GM21528 (cell line): Measurements from ENCODE around the gene NR3C2.

Experiments
- ATAC-seq: cut with Tn5 transposase; IDR thresholded peaks from one replicate; pipeline ENCODE4 v1.9.1; 2021; ENCODE audit warnings: mild to moderate bottlenecking, moderate library complexity; ENCODE audit not compliant: unreplicated experiment, low FRiP score

The NR3C2 gene

DNA sequence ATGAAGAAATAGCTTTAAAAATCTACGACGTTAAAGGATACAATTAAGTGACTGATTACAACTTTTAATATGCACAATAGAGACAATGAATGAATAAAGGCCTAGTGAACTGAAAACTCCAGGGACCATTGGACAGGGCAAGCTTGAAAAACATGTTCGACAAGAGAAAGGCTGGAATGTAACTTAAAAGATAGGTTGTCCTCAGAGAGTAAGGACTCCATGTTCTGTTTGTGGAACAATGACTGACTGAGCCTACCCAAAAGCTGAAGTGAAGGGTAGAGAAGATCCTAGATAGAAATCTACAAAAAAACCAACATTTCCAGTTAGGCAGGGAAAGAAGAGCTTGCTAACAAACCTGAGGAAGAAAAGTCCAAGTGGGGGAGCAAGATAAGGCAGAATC lies 173.4 kb downstream of the NR3C2 start:
- ATAC-seq: no peak

DNA sequence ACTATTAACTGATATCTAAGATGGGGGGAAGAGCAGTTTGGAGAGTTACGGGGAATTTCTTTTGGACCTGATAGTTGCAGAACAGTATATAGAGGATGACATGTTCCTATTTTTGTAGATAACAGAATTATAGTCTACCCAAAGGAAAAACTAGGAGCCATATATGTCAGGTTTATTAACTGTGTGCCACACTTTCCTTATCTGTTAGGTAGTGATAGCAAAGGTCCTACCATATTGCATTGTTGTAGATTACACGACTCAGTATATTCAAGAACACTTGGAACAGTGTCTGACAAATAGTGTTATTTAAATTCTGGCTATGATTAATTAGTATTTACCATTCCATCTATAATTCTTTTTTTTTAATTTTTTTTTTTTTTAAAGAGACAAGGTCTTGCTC lies 175.3 kb downstream of the NR3C2 start:
- no peak for ATAC-seq

DNA sequence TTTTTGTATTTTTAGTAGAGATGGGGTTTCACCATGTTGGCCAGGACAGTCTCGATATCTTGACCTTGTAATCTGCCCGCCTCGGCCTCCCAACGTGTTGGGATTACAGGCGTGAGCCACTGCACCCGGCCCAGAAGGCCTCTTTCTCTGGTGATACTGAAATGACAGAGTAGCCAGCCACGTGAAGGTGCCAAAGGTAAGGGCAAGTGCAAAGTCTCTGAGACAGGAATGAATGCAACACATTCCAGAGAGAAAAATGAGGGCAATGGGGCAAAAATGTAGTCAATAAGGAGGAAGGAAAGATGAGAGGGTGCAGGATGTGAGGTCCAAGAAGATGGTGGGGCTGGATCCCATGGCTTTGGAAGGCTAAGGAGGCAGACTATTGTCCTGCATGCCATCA lies 176.0 kb downstream of the NR3C2 start:
- ATAC-seq: no peak

DNA sequence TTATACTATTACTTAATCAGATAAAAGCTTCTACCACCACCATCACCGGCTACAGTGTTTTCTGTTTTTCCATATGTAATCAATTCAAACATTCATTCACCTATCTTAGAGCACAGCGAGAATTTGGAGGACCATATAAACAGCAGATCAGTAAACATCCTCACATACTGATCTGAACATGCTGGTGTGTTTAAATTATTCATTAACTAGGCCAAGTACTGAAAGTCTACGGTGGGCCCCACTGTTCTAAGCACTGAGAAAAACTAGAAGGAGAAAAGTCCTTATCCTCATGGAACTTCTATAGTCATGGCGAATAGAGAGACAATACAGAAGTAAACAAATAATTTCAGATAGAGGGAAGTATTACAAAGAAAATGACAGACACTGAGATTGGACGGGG lies 176.6 kb downstream of the NR3C2 start:
- ATAC-seq: no peak

DNA sequence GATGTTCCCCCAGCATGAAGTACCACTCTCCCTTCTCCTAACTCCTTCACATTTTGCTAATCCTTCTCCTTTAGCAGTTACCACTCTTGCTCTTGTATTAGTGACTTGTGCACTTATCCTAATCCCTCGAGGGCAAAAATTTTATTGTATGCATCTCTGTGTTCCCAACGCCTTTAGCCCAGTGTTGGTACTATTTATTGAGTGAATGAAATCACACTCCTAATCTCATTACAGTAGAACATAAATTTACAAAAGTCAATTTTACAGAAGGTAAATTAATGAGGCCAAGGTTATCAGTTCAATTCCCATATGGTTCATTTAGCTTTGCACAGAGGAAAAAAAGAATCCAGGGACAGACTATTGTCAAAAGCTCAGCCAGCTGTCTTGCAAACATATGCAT lies 178.4 kb downstream of the NR3C2 start:
- ATAC-seq: no peak

DNA sequence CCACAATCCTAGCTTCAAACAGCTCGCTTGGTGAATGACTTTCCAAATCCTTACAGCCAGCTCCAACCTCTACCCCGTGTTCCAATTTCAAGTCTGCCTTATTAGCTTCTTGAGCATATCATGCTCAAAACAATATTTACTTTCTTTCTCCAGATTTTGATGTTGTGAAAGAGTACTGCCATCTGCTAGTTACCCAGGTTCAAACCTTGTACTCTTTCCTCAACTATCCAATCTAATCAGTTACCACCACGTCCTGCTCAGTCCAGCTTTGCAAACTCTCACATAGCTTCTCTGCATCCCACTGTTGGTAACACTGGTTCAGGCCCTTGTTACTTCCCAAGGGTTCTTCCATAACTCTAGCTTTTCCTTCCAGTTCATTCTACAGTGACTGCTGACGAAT lies 179.1 kb downstream of the NR3C2 start:
- ATAC-seq: no peak

DNA sequence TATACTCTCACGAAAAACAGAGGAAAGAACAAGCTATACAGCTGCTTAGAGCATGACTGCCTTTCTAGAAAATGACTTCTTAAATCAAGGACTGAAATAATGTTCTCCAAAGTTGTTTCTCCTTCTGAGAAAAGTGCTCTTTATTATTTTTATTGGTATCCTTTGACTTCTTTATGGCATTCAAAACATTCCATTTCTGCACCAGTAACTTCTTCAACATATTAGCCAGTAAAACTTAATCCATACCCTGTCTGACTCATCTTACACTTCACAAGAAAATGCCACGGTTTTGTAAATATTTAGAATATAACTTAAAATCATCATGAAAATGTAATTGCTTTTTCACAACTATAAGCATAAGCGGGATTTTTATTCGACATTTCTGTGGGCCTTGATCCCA lies 180.4 kb downstream of the NR3C2 start:
- no peak for ATAC-seq

DNA sequence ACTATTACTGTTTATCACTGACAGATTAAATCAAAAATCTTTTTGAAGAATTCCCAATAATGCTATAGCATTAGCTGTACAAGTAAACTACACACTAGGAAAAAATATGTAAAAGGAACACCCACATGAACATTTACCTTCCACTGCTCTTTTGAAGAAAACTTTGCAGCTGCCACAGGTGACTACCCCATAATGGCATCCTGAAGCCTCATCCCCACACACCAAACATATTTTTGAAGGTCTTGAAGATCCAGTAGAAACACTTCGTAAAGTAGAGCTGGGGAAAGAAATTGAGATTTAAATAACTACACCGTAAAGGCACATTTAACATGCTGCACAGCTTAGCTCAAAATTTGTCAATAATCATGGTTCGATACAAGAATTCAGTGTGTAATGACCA lies 182.4 kb downstream of the NR3C2 start:
- ATAC-seq: no peak

DNA sequence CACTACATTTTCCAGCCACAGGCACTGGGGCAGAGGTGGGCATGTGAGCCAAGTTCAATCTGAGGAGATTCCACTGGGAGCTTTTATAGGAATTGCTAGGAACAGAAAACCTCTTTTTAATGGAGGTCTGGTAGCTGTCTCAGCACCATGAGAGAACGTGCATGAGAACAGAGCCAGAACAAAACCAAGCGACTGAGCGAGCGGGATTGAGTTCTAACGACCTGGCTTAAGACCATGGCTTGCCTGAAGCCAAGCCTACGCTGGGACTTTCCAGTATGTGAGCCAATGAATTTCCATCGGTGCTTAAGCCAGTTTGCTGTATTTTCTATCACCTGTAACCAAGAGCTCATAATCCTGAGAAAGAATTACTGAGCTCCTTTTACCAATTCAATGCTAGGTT lies 183.7 kb downstream of the NR3C2 start:
- ATAC-seq: no peak

DNA sequence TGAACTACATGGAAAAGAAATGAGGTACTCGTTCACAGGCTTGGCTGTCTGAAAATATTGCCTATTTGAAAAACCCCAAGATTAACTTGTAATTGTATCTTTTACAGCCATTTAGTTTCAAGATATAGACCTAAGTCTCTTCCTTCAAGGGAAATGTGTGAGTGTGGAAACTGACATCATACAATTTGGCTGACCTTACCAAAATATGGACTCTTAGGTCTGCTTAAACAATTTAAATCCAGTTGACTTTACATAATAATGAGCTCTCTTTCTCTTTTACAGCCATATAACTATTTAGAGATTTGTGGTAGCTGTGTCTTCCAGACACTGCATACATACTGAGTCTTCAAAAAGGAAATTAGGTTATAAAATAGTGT lies 186.9 kb downstream of the NR3C2 start:
- no peak for ATAC-seq

DNA sequence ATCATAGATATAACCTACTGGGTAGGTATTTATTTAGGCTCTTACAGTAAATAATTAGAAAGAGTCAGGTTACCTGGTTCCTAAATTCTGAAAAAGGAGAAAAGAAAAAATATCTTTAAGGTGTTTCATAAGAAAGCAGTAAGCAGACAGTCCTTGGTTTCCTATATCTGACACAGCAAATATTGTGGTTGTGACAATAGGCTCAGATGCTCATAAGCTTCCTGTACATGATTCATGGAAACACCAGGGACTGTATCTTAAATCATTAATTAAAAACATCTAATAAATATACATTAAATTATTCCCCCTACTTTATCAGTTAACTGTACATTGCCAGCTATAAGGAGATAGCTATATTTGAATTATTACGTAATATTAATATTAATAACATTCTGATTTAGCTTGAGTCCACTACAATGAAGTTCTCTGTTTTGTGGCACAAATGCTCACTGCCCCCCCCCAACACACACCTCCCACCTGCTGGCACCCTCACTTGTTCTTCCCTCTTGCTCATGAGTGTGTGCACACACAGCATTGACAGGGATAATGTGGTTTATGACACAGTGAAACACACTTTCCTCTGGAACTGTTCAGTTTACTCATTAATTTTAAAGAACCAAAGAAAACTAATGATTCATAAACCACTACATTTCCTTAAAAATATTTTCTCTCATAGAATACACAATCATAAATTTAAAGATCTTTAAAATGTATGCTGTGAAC lies 187.4 kb downstream of the NR3C2 start:
- ATAC-seq: no peak

DNA sequence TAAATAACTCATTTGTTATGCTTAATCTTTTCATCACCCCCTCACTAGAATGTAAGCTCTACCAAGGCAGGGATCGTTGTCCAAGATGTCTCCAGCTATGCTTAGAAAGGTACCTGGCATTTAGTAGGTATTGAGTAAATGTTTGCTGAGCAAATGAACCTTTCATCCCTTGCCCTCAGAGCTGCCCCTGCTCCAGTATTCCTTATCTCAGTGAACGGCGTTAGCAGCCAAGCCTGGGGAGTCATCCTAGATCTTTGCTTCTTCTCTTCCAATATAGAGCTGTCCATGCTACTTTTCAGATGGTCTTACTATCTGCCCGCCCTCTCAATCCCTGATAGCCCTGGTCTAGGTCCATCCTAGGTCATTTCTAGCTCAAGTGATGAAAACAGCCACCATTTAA lies 188.4 kb downstream of the NR3C2 start:
- no peak for ATAC-seq

DNA sequence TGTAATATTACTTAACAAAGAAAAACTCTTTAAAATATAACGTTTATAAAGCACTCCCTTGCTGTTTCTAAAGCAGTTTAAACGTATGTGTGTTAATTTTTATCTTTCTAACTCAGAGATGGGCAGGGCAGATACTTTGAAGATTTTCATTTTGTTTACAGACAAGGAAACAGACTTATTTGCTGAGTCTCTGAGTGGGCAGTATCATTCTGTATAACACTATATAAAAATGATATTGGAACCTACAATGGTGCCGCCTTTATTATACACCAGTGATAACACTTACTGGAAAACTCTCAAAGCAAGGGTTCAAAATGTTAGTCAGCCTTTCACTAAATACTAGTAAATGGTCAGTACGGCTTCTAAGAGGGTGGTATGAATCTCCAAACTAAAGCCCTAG lies 193.4 kb downstream of the NR3C2 start:
- ATAC-seq: no peak

DNA sequence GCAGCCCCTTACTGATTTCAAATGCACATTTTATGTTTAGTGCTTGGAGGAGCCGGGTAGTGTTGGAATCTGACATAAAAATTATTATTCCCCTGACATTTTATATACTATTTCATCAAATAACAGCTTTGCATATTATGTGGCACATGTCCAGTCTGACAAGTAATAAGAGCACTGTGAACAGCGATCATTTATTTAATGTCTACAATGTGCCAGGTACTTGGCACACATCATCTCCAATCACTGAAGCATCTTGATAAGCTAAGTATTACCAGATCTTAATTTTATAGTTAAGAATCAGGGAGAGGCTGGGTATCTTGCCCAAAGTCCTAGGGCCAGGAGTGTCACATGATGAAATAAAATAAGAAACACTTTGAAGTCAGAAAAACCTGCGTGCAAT lies 197.2 kb downstream of the NR3C2 start:
- ATAC-seq: no peak

DNA sequence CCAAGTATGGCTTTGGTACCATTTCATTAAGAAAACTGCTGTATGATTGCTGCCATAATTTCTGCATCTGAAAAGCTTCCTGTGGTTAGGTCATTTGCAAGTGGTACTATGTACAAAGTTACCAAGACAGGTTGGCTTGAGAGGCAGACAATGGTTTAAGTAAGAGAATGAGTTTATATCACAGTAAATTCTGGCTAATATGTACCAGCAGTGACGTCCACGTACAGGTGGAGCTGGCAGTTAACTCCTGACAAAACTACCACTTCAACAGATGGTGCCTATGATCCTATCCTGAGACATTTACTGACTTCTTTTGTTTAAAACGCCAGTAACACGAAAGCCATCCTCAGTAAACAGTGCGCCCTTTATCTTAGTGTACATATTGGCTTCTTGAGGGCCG lies 198.4 kb downstream of the NR3C2 start:
- ATAC-seq: no peak

DNA sequence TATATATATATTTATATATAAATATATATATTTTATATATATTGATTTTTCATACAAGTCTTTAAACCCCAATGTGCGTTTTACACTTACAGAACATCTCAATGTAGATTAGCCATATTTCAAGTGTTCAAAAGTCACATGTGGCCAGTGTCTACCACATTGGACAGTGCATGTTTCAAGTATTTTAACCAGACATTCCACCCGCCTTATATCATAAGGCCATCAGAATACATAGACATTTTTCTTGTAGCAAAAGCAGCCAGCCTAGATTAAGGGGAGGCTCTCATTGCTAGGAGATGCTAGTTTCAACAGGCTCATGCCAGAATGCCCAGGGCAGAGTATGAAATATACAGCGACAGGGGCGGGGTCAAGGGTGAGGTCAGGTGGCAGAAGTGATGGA lies 202.0 kb downstream of the NR3C2 start:
- ATAC-seq: no peak

DNA sequence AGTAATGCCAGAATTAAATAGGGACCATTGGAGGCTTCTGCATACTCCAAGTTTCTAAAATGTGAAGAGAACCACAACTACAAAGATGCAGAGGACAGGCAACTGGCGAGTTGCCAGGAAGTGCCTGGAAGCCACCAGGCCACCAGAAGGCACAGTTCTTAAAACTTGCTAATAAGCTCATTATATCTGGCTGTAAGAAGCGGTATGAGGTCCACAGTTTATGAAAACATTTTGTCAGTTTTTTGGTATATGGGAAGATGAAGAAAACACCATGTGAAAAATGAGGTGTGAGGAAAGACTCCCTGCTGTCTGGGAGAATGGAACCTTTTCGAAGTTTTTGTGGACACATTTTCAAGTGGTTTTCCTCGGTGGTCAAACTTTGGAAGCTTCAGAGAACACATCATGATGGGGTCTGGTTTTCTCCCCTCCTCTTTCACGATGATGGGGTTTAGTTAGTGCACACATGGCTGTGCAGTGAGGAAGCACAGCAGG lies 202.7 kb downstream of the NR3C2 start:
- no peak for ATAC-seq

DNA sequence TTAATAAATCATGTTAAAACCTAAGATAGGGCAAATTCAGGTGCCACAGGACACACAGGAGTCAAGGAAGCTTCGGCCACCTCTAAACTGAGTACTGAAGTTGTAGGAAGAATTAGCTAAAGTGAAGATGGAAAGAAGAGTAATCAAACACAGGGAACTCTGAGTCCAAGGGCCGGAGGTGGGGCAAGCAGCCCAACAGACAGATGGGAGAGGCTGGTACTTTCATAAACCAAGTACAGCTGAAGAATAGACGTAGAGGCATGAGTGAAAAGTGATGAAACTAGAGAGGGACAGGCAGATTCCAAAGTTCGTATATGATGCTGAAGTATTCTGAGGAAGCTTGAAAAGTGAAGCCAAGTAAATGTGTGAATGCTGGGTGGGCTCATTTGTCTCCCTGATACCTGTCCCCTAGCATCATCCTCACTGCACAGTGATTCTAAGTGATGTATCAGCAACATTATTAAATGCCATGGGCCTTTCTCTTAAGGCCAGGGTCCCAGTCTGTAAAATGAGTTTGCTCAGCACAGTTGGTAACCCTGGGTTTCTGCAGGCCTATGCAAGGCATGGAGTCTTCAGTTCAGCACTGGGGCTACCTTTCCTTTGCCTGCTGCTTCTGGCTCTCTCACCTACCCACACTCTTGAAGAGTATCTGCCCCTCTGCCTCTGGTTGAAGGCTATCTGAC lies 203.3 kb downstream of the NR3C2 start:
- no peak for ATAC-seq

DNA sequence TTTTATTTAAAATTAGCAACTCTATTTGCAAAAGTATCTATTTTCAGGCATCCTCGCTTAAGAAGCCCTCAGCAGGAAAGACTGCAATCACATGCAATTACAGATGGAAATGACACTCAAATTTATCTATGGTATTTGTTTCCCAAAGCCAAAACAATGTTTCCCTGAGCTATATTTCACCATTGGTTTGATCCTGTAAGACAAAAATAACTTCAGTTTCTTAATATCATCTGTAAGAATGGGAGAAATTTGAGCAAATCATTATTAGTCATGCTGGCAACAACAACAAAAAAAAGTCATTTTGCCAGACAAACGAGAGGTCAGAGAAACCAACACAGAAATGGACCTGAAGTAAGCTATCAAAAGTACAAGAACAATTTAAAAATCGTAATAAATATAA lies 204.1 kb downstream of the NR3C2 start:
- no peak for ATAC-seq

DNA sequence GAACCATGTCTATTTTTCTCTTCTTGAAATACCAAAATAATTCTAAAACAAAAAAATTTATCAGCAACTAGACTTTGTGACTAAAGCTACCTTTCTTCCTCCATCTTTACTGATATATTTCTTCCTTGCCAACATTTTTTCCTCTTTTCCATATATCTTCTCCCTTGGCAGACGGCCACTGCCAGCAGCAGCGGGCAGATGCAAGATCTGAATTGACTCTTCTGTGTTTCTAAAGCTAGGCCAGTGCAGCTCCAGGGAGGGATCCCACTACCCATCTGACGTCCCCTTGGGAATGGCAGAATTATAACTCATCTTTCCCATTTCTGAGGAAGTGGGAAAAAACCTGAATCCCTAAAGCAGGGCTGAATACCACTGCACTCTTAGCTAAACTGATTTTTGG lies 206.4 kb downstream of the NR3C2 start:
- no peak for ATAC-seq

DNA sequence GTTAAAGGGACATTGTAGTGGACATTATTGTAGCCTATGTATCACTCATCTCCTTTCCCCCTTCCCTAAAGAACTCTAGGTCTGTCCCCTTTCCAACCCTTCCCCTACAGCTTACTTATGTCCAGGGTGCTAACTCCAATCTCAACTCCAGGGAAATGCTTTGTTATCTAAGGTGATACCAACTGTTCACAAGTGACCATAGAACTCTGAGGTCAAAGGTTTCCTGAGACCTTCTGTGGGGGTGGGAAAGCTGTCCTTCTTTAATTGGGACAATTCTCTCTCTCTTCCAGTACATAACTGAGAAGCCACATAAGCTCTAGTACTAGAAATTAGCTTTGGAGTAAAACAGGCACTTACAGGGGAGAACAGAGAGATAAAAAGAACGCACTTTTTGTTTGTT lies 212.4 kb downstream of the NR3C2 start:
- no peak for ATAC-seq

DNA sequence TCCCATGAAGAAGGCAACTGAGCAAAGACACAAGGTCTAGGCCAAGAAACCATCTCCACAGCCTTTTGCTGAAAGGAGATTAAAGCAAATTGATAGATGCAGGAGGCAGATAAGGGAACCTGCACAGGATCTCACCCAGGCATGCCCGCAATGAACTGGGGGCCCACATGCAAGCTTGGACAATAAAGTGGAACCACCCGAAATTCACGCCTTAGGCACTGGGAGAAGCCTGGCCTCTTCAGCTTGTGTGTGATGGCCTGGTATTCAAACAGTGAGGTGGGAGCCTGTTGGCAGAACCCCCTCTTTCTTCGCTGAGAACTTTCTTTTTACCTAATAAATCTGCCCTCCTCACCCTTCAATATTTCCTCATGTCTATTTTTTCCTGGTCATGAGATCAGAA lies 213.2 kb downstream of the NR3C2 start:
- ATAC-seq: no peak
